ENCODE data around the gene RDH8.

GRCh38 chr19:10004617-10005016 is 8.7 kb upstream of the RDH8 start:
- TF ChIP-seq, protein P1, sequence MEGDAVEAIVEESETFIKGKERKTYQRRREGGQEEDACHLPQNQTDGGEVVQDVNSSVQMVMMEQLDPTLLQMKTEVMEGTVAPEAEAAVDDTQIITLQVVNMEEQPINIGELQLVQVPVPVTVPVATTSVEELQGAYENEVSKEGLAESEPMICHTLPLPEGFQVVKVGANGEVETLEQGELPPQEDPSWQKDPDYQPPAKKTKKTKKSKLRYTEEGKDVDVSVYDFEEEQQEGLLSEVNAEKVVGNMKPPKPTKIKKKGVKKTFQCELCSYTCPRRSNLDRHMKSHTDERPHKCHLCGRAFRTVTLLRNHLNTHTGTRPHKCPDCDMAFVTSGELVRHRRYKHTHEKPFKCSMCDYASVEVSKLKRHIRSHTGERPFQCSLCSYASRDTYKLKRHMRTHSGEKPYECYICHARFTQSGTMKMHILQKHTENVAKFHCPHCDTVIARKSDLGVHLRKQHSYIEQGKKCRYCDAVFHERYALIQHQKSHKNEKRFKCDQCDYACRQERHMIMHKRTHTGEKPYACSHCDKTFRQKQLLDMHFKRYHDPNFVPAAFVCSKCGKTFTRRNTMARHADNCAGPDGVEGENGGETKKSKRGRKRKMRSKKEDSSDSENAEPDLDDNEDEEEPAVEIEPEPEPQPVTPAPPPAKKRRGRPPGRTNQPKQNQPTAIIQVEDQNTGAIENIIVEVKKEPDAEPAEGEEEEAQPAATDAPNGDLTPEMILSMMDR (IDR thresholded peaks at IDR 0.05): no peak
- no peak for TF ChIP-seq POLR2A (IDR thresholded peaks at IDR 0.05)
